Activated CD4-positive, alpha-beta memory T cell treated with anti-CD3 and anti-CD28 coated beads for 36 hours (primary cell): Measurements from ENCODE around the gene FAM186B. TPM values are rescaled to one million over a fixed set of nuclear protein-coding genes. Genes with fewer than 3 reads are reported as not detected.

ENCODE experiments used
- CTCF ChIA-PET: fragments of 350-600 bp; sonication (Branson Sonifier 250); formaldehyde crosslinking; loops from one replicate; lab custom pipeline; 2021; ENCODE audit warnings: antibody characterized with exemption, inconsistent platforms; lab: Charles Lee
- POLR2A ChIA-PET: fragments of 350-600 bp; sonication (Branson Sonifier 250); formaldehyde crosslinking; loops from one replicate; lab custom pipeline; 2021; ENCODE audit warnings: antibody characterized with exemption; lab: Charles Lee
- DNase-seq: peaks from one replicate; pipeline ENCODE4 v3.0.0-alpha.2; 2020
- H3K27ac Mint-ChIP-seq: one replicate; pipeline ENCODE4 v1.8.0; 2021; ENCODE audit warnings: mixed read lengths
- H3K27me3 Mint-ChIP-seq: one replicate; pipeline ENCODE4 v1.8.0; 2021; ENCODE audit warnings: mixed read lengths
- H3K36me3 Mint-ChIP-seq: one replicate; pipeline ENCODE4 v1.8.0; 2021; ENCODE audit warnings: mixed read lengths
- H3K4me1 Mint-ChIP-seq: one replicate; pipeline ENCODE4 v1.8.0; 2021; ENCODE audit warnings: low read depth, mixed read lengths
- H3K4me3 Mint-ChIP-seq: one replicate; pipeline ENCODE4 v1.8.0; 2021; ENCODE audit warnings: mild to moderate bottlenecking, mixed read lengths
- H3K9me3 Mint-ChIP-seq: one replicate; pipeline ENCODE4 v1.8.0; 2021; ENCODE audit warnings: mixed read lengths
- intact Hi-C: fragments of 100-400 bp; cut with micrococcal nuclease; formaldehyde crosslinking; loops from one replicate; pipeline ENCODE4 v1.15.1; 2023
- total RNA-seq, 2 experiments: library from RNA; stranded (reverse); gene quantifications; one replicate each; pipeline ENCODE4 v1.2.3, GENCODE V29; 2021

The FAM186B gene
- total RNA-seq, 2 experiments from 2014 or later = not detected

GRCh38 chr12:49635036-49635435, 29.6 kb upstream of the FAM186B start:
- H3K27me3 Mint-ChIP-seq = no peaks in the 10 kb centered on the region
- no peak for DNase-seq
- intact Hi-C loops = no loop called here
- no peak overlapping the region for H3K4me3 Mint-ChIP-seq
- POLR2A ChIA-PET = interaction anchor here (0.6 kb wide), 2 partner anchors 78 to 106 kb away, joined by 3 to 4 read pairs; partner anchors contain the start of gene TMBIM6
- H3K27ac Mint-ChIP-seq = no peak overlapping the region
- H3K9me3 Mint-ChIP-seq = no peaks in the 10 kb centered on the region
- H3K4me1 Mint-ChIP-seq = peaks cover 6% of the 10 kb centered on the region
- peaks cover 2% of the 10 kb centered on the region for H3K36me3 Mint-ChIP-seq
- CTCF ChIA-PET = interaction anchor here (0.6 to 4.7 kb wide), 9 partner anchors 10 to 321 kb away, joined by 3 to 70 read pairs (median 6); partner anchors contain the start of genes FMNL3, PRPF40B and TMBIM6

DNA sequence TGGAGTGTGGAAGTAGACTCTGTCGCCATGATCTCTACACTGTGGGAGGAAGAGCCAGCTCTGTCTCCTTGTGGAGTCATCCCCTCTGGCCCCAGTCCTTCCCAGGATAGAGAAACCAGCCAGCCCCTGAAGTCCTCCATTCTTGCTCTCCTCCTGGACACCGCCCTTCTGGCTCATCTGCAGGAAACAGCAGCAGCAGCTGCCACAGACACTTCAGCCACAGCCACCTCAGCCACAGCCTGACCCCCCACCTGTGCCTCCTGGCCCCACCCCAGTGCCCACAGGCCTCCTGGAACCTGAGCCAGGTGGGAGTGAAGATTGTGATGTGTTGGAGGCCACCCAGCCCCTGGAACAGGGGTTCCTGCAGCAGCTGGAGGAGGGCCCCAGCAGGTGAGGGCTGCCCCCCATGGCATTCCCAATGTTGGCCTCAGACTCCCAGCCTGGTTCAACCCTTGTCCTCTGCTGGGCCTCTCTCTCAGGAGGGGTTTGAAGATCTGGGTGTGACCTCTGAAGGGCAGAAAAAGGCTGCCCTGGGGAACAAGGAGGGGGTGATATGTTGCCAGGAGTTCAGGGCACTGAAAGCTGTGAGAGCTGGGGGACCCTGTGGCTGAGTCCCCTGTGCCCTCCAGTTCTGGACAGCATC, 28.4 kb upstream of the FAM186B start:
- intact Hi-C loops = no loop called here
- H3K36me3 Mint-ChIP-seq = peaks cover 2% of the 10 kb centered on the region
- ChIA-PET POLR2A (no interaction called here), CTCF (interaction anchor here (1.1 to 4.7 kb wide), 3 partner anchors 10 to 108 kb away, joined by 3 to 40 read pairs (median 3); partner anchors contain the start of genes PRPF40B and TMBIM6)
- no peak overlapping the region for H3K4me3 Mint-ChIP-seq
- H3K27me3 Mint-ChIP-seq = no peaks in the 10 kb centered on the region
- H3K27ac Mint-ChIP-seq = no peak overlapping the region
- H3K4me1 Mint-ChIP-seq = peaks cover 6% of the 10 kb centered on the region
- H3K9me3 Mint-ChIP-seq = no peaks in the 10 kb centered on the region
- no peak for DNase-seq

- CTCF ChIA-PET = interaction anchor here (1.4 kb wide), 1 partner anchor 15 kb away, joined by 3 read pairs; no protein-coding TSS in a partner anchor
- H3K4me3 Mint-ChIP-seq = no peak overlapping the region
Measured at GRCh38 chr12:49632986-49633702, 27.7 kb upstream of the FAM186B start.

GRCh38 chr12:49632401-49632800, 27.0 kb upstream of the FAM186B start:
- H3K9me3 Mint-ChIP-seq = no peaks in the 10 kb centered on the region
- POLR2A ChIA-PET = no interaction called here

More at GRCh38 chr12:49632986-49633702, 27.7 kb upstream of the FAM186B start:
- DNase-seq = no peak
- H3K36me3 Mint-ChIP-seq = peaks cover 2% of the 10 kb centered on the region
- POLR2A ChIA-PET = no interaction called here
- H3K4me1 Mint-ChIP-seq = peaks cover 6% of the 10 kb centered on the region
- intact Hi-C loops = no loop called here
- no peak overlapping the region for H3K27ac Mint-ChIP-seq
- no peaks in the 10 kb centered on the region for H3K9me3 Mint-ChIP-seq
- H3K27me3 Mint-ChIP-seq = no peaks in the 10 kb centered on the region

DNA sequence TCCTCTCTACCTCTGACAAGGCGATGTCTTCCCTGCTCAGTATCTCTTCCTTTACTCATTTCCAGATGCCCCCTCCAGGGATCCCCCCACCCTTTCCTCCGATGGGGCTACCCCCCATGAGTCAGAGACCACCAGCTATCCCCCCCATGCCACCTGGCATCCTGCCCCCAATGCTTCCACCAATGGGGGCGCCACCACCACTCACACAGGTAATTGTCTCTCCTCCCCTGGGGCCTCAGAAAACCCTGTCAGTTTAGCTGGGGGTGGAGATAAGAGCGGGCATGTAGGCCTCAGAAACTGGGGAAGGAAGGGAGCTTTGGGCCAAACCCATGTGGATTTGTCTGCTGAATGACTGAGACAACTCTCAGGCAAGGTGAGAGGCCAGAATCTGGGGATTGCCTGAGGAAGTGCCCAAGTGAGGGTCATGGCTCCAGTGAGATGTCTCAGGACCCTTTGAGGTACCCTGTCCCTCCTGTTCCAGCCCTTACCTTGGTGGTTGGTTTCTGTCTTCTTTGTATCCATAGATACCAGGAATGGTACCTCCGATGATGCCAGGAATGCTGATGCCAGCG, 26.0 kb upstream of the FAM186B start:
- Mint-ChIP-seq H3K4me1 (no peaks in the 10 kb centered on the region), H3K4me3 (no peak overlapping the region), H3K9me3 (no peaks in the 10 kb centered on the region), H3K36me3 (peaks cover 2% of the 10 kb centered on the region), H3K27ac (no peak overlapping the region), H3K27me3 (no peaks in the 10 kb centered on the region)
- intact Hi-C loops = no loop called here
- CTCF ChIA-PET = interaction anchor here (0.7 to 1.0 kb wide), 2 partner anchors 16 to 110 kb away, joined by 3 to 4 read pairs; partner anchors contain the start of gene TMBIM6
- DNase-seq = no peak
- POLR2A ChIA-PET = no interaction called here

More at GRCh38 chr12:49632401-49632800, 27.0 kb upstream of the FAM186B start:
- H3K36me3 Mint-ChIP-seq = peaks cover 2% of the 10 kb centered on the region
- intact Hi-C loops = no loop called here
- H3K27me3 Mint-ChIP-seq = no peaks in the 10 kb centered on the region
- H3K4me1 Mint-ChIP-seq = peaks cover 6% of the 10 kb centered on the region
- H3K27ac Mint-ChIP-seq = no peak overlapping the region
- H3K4me3 Mint-ChIP-seq = no peak overlapping the region
- CTCF ChIA-PET = no interaction called here
- DNase-seq = no peak

GRCh38 chr12:49627752-49628360, 22.4 kb upstream of the FAM186B start:
- no peak overlapping the region for H3K27ac Mint-ChIP-seq
- peaks cover 7% of the 10 kb centered on the region for H3K4me1 Mint-ChIP-seq
- intact Hi-C loops = no loop called here
- DNase-seq = no peak
- ChIA-PET CTCF (interaction anchor here (0.9 to 1.3 kb wide), 5 partner anchors 8 to 318 kb away, joined by 3 to 6 read pairs (median 4); partner anchors contain the start of gene TMBIM6), POLR2A (interaction anchor here (0.6 kb wide), 1 partner anchor 457 kb away, joined by 5 read pairs; no protein-coding TSS in a partner anchor)
- H3K9me3 Mint-ChIP-seq = no peaks in the 10 kb centered on the region
- H3K4me3 Mint-ChIP-seq = no peak overlapping the region
- H3K27me3 Mint-ChIP-seq = no peaks in the 10 kb centered on the region
- peaks cover 2% of the 10 kb centered on the region for H3K36me3 Mint-ChIP-seq

DNA sequence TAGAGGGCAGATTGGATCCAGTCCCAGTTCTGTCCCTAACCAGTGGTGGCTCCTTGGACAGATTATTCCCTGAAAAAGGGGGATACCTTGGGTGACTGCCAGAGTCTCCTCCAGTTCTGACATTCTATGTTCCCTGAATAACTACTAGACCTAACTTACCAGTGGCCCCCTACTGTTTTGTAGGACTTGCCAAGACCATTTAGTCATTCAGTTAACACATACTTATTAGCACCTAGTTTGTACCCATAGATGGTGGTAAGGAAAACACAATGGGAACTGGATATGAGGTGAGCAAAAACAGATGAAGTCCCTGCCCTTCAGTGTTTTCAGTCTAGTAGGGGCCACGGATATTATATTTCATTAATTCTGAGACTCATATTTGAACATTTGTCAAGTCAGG, 21.4 kb upstream of the FAM186B start:
- intact Hi-C loops = no loop called here
- POLR2A ChIA-PET = no interaction called here

DNA sequence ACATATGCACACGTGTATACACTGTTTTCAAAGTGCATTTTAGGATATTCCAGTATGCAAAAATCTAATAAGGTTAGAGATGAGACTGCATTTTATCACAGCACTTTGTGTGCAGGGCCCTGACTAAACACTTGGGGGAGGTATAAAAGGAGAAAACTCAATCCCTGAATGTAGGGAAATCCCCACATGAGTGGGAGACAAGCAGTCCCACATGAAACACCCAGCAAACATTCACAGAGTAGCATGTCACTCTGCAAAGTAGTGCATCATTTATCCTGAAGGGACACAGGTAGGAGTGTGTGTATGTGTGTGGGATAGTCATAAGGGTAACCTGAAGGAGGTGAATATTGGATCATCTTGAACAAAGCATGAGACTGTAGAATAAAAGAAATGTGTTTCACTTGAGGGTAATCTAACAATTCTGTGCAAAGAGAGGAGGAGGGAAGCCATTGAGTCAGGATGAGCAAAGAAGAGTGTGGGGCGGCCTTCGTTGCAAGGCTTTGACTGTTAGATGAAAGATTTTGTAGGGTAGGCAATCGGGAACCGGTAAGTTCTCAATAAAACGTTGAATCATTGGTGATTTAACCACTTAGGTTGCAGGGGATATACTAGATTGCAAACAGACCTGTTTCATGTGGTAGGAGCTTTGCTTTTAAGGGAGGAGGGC, 20.9 kb upstream of the FAM186B start:
- DNase-seq = peak; percentile 41
- Mint-ChIP-seq H3K27me3 (no peaks in the 10 kb centered on the region), H3K4me3 (no peak overlapping the region), H3K4me1 (peaks cover 17% of the 10 kb centered on the region), H3K27ac (no peak overlapping the region), H3K9me3 (no peaks in the 10 kb centered on the region), H3K36me3 (no peaks in the 10 kb centered on the region)
- POLR2A ChIA-PET = no interaction called here
- intact Hi-C loops = no loop called here
- CTCF ChIA-PET = interaction anchor here (0.8 to 5.5 kb wide), 3 partner anchors 10 to 136 kb away, joined by 4 to 40 read pairs (median 9); partner anchors contain the start of gene TMBIM6

More for the DNA sequence above, 21.4 kb upstream of the FAM186B start:
- H3K4me3 Mint-ChIP-seq = no peak overlapping the region
- no peaks in the 10 kb centered on the region for H3K36me3 Mint-ChIP-seq
- H3K4me1 Mint-ChIP-seq = peaks cover 13% of the 10 kb centered on the region
- no peak overlapping the region for H3K27ac Mint-ChIP-seq
- CTCF ChIA-PET = interaction anchor here (1.3 to 5.5 kb wide), 2 partner anchors 9 to 10 kb away, joined by 4 to 40 read pairs; no protein-coding TSS in a partner anchor
- no peak for DNase-seq
- no peaks in the 10 kb centered on the region for H3K27me3 Mint-ChIP-seq
- no peaks in the 10 kb centered on the region for H3K9me3 Mint-ChIP-seq

DNA sequence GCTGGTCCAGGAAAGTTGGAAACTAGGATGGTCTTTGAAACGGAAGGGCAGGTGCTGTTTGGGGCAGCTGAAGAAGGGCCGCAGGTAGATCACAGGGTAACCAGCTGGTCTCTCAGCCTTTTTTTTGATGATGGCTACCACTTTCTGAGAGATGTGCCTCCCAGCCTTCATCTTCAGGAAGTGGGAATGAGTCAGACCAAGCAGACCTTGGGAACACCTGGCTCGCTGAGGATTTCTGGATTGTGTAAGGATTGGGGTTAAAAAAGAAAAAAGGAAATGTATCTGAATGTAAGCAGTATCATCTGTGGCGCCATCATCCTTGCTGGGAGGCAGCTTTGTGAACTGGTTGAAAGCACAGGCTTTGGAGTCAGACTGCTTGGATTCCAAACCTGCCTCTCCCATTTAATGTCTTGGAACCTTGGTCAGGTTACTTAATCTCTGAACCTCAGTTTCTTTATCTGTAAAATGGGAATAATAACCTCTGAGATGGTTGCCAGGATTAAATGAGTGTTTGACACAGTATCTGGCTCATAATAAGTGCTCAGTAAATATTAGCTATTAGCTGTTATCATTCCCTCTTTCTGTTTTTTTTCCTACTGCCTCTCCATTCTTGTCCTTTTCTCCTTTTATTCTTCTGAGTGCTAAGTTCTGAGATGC, 19.6 kb upstream of the FAM186B start:
- no peak overlapping the region for H3K27ac Mint-ChIP-seq
- no peaks in the 10 kb centered on the region for H3K27me3 Mint-ChIP-seq
- no peaks in the 10 kb centered on the region for H3K36me3 Mint-ChIP-seq
- intact Hi-C loops = loop anchor here (5.0 kb wide), 2 partner anchors 43 to 258 kb away; partner anchors contain the start of gene SPATS2
- ChIA-PET CTCF (interaction anchor here (0.7 to 5.5 kb wide), 8 partner anchors 11 to 266 kb away, joined by 3 to 40 read pairs (median 4); partner anchors contain the start of gene TMBIM6), POLR2A (no interaction called here)
- H3K9me3 Mint-ChIP-seq = no peaks in the 10 kb centered on the region
- H3K4me1 Mint-ChIP-seq = peaks cover 20% of the 10 kb centered on the region
- no peak overlapping the region for H3K4me3 Mint-ChIP-seq
- no peak for DNase-seq

DNA sequence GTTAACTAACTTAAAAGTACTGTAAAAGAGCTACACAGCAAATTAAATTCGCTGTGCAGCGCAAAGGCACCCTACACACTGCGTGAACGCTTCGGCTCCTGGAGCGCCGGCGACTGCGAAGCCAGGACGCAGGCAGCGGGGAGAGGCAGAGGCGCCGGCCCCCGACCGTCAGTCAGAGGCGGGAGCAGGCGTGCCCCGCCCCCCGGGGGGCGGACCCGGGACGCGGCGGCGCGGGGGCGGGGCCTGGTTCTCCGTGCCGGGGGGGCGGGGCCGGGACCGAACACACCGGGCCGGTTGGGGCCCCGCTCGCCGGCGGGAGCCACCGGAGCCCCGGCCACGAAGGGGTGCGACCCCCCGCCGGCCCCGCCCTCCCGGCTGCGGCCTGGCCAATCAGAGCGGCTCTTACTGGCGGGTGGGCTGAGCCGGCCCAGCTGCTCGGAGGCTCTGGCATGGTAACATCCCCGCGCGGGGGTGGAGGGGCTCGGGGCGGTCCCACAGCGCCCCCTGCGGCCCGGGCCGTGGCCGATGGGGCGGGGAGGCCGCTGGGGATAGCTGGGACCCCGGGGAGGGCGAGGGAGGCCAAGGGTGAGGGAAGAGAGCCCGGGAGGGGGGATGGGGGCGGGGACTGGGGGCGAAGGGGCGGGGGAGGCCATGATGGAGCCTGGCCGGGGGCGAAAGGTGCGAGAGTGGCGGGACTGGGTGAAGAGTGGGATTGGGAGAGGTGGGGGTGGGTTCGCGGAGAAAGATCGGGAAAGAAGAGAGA, 17.9 kb upstream of the FAM186B start, which contains the start of gene PRPF40B:
Gene PRPF40B (plus strand): TSS at position 420 of the 763 bp plus-strand sequence. CDS start 30 bp downstream, at position 450.
- peaks cover 20% of the 10 kb centered on the region for H3K4me1 Mint-ChIP-seq
- H3K36me3 Mint-ChIP-seq = no peaks in the 10 kb centered on the region
- H3K9me3 Mint-ChIP-seq = no peaks in the 10 kb centered on the region
- H3K27ac Mint-ChIP-seq = peak within 1 kb of the TSS; percentile 73
- intact Hi-C loops = loop anchor here (2.0 to 5.0 kb wide), 4 partner anchors 39 to 359 kb away; partner anchors contain the start of genes SPATS2 and TUBA1C
- peaks cover 3% of the 10 kb centered on the region for H3K27me3 Mint-ChIP-seq
- H3K4me3 Mint-ChIP-seq = peak within 1 kb of the TSS; percentile 78
- peak; percentile 91 for DNase-seq
- CTCF ChIA-PET = interaction anchor here (0.6 to 5.5 kb wide), 19 partner anchors 13 to 281 kb away, joined by 3 to 40 read pairs (median 4); partner anchors contain the start of genes FAM186B, FMNL3, MCRS1 and TMBIM6
- POLR2A ChIA-PET = interaction anchor here (0.6 to 2.2 kb wide), 6 partner anchors 42 to 356 kb away, joined by 3 to 11 read pairs (median 6); partner anchors contain the start of genes SPATS2 and TMBIM6
